Activated CD4-positive, alpha-beta T cell treated with anti-CD3 and anti-CD28 coated beads, Interleukin-2, amount 50 U/mL, for 4 hours (primary cell): ENCODE results near the gene ARHGAP27.

Experiments
- DNase-seq, 2 experiments: peaks; one replicate each; pipeline ENCODE4 v3.0.0-alpha.2; 2020

The ARHGAP27 gene

GRCh38 chr17:45408611-45409421 is 23.9 kb downstream of the ARHGAP27 start:
- DNase-seq: no peak

DNA sequence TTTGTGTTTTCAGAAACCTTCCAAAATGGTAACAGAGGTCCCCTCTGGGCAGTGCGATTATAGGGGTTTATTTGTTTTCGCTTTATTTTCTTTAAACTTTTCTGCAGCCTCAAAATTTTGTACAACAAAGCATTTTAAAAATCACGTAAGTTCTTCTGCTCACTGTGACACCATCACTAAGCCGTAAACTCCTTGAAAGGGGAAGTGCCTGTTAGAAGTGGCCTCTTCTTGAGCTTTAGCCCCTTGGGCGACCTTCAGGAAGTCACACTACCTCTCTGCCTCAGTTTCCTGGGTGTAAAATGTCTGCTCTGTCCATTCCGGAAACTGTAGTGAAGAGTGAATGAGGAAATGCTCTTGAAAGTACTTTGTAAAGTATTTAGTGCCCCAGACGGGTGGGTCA is 26.6 kb downstream of the ARHGAP27 start:
- no peak for DNase-seq

DNA sequence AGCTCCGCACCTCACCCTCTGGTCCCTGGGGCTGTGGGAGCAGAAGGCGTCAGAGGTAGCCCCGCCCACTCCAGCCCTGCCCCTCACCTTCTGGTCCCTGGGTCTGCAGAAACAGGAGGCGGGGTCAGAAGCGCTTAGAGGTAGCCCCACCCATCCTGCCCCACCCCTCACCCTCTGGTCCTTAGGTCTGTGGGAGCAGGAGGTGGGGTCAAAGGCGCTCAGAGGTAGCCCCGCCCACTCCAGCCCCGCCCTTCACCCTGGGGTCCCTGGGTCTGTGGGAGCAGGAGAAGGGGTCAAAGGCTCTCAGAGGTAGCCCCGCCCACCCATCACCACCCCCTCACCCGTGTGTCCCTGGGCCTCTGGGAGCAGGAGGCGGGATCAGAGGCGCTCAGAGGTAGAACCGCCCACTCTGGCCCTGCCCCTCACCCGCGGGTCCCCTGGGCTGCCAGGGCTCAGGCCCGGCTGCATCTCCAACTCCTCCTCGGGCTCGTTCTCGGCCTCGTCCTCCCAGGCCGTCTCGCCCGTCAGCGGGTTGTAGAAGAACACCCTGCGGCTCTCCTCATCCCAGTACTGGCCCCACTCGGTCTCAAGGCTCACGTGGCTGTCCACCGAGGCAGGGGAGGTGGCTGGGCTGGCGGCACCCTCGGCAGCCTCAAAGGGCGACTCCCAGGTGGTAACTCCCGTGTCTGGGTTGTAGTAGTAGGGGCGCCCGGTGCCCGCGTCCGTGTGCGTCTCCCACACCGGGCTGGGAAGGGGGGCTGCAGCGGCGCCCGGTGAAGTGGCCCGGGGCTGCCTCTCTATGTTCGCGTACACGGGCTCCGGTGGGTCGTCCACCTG is 27.2 kb downstream of the ARHGAP27 start:
- no peak for DNase-seq

DNA sequence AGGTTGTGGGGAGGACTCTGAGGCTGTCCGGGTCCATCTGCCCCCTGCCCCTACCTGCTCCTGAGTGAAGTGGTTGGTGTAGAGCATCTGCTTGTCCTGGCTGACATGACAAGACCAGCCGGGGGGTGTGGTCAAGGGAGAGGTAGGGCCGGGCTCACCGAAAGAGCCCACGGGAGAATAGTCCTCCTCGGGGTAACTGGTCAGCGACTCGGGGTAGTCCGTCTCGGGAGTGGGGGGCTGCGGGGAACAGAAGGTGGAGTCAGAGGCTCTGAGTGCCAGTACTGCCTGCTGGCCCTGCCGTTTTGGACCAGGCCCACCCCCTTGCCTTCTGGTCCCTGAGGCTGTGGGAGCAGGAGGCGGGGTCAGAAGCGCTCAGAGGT is 27.8 kb downstream of the ARHGAP27 start:
- no peak for DNase-seq

DNA sequence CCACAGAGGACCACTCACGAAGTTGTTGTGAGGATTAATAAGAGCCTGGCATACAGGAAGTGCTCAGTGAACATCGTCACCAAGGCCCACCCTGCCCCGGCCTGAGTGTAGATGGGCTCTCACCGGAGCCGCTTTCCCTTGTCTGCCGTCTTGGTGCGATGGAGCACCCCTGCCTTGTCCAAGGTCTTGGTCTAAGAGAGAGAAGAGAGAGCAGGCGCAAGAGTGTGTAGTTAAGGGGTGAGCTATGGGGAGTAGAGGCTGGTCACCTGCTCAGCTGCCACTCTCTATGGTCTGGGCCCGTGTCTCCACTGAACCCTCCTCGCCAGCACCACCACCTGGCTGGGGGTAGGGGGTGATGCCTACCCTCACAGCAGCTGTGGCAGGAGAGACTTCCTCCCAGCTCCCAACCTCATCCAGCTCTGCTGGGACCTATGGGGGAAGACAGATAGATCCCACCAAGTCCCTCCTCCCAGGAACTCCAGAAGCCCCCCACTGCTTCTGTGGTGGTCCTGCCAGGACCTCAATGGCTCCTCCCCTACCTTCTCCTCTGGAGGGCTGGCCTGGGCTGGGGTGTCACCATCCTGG is 28.7 kb downstream of the ARHGAP27 start:
- no peak for DNase-seq

DNA sequence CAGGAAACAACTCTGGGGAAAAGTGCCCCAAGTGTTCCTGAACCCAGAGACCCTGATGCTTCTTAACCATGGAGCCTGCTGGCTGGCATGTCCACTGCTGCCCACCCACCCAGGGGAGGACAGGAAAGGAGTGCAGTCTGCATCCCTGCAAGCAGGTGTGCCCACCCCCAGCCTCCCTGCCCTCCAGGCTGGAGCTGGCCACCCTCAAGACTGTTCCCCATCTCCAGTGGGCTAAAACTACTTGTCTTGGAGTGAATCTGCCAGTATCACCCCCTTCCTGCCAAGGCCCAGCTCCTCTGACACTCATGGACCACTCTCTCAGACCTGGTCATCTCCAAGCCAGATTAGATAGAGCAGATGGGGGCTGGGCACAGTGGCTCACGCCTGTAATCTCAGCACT is 29.8 kb downstream of the ARHGAP27 start:
- no peak for DNase-seq

DNA sequence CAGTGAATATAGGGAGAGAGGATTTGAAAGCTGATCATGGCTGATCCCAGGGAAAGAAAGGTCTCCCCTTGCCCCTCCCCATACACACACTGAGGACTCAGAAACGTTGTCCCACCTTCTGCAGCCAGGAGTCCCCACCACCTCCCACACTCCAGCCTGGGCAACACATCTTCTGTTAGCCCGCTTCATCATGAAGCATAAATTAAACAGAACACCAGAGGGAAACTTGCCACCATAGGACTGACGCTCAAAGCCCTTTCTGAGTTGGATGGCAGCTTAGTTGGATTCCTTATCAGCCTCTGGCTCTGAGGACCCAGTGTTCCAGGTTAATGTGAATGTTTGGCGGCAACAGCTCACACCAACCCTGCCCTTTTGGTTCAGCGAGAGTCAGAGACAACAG is 33.9 kb downstream of the ARHGAP27 start:
- no peak for DNase-seq

GRCh38 chr17:45397796-45398195 is 34.9 kb downstream of the ARHGAP27 start:
- DNase-seq: no peak

DNA sequence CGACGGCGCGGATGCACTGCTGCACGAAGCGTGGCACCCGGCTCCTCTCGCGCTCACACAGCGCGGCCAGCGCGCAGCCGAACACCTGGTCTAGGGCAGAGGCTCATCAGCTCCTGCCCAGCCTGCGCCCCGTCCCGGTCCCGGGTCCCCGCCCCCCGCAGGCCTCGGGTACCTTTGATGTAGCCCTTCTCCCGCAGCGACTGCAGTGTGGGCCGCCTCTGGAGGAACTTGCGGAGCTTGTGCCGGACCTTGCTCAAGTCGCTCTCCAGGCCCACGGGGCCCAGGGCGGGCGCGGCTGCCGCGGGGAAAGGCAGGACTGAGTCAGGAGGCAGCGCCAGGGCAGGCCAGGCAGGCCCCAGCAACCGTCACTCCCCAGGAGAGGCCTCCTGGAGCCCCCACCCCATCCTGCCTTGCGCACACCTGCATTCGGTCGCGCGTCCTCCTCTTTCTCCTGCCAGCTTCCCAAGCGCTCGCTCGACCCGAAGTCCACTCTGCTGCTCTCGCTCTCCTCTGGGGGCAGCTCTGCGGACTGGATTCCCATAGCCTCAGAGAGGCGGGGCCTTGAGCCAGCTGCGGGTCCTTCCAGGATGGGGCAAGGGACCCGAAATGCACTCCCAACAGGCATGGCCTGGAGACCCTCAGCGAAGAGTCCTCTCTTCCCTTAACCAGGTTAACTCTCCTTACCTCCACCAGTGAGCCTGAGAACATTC is 36.0 kb downstream of the ARHGAP27 start:
- DNase-seq: no peak

DNA sequence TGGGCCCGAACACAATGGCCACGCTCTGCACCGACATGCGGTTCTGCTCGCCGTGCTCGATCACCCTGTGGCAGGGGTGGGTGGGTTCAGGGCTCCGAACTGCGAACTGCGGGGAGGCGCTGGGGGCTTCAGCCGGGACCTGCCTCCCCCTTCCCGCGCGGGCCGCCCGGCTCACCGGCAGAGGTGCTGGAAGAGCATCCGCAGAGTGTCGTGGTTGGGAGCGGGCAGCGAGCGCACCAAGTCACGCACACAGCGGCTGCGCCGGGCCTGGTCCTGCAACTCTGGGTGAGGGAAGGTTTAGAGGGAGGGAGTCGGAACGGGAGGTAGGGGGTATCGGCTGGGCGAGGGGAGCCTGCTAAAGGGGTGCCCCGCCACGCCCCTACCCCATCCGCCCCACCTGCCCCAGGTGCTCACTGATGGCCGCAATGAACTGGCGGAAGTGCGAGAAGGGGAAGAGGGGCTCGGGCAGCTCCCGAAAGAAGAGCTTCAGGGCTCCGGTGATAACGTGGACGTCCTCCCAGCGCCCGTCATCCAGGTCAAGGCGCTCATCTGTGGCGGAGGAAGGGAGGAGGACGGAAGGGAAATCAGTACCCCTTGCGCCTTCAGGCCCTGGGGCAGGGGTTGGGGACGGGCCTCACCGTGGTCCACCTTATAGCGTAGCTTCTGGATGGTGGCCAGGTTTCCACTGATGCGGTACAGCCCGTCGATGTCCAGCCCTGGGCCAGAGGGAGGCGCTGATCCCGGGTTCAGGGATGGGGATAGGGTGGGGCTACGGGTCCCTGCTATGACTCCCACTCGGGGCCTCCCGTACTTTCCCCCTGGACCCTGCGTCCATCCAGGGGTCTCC is 36.9 kb downstream of the ARHGAP27 start:
- no peak for DNase-seq

DNA sequence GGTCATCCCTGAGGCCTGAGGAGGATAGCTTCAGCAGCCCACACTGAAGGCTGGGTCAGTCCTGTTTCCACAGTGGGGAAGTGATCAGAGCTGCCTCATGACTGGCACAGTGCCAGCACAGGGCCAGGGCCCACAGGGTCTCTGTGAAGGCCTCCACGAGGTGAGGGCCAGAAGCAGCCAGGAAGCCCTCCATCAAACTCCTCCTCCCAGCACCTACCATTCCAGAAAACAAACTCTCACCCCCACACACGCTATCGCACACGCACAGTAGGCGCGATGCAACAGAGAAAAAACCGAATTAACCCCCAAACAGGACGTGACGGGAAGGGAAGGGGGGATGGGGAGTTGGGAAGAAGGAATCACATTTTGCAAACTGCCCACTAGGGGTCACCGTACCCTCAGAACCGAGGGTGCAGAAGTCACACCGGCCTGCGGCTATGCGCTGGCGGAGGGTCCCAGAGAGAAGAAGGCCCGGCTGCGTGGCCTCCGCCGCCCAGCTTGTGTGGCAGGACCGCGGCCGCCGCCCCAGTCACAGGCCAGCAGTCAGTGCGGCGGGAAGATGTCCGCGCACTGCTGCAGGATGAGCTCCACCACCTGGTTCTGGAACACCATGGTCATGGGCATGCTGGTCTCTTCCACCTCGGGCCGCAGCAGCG is 37.6 kb downstream of the ARHGAP27 start:
- peak; percentile 17 to 29 for DNase-seq

DNA sequence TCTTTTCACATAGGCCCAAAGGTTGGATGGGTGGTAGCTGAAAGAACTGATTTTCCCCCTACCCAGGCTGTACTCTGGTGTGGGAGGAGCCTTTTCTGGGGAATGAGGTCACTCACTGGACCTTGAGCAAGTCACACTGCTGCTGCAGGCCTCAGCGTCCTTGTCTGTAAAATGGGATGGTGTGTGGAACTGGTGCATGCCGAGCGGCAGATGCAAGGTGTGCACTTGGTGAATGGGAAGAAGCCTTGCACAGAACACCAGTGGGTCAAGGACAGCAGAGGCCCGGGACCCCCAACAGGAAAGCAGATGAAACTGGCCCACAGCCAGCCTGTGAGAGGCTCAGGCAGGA is 38.1 kb downstream of the ARHGAP27 start:
- DNase-seq: no peak

DNA sequence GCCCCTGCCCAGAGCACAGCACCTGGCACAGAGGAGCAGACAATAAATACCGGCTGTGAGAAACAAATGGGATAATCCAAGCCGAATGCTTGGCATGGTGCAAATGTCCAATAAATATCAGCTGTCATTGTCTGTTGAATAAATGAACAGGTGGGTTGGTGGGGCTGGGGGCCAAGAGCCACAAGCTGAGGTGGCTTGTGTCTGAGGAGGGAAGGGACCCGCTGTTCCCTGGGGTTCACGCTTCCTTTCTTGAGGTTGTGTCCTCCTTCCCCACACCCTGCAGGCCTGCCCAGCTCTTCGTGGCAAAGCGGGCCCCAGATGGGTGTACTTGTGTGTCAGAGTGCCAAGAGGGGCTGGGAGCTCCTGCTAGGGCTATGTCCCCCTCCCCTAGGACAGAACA is 38.6 kb downstream of the ARHGAP27 start:
- DNase-seq: no peak

GRCh38 chr17:45393411-45393810 is 39.3 kb downstream of the ARHGAP27 start:
- DNase-seq: no peak

DNA sequence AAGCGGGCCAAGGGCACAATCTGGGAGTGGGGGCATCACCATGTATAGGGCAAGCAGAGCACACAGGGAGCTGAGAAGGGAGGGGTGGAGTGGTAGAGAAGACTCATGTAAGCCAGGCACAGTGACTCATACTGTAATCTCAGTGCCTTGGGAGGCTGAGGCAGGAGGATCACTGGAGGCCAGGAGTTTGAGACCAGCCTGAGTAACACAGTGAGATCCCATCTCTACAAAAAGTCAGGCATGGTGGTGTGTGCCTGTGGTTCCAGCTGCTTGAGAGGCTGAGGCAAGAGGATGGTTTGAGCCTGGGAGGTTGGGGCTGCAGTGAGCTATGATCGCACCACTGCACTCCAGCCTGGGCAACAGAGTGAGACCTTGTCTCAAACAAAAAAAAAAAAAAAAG is 40.8 kb downstream of the ARHGAP27 start:
- DNase-seq: no peak

- no peak for DNase-seq
Measured at GRCh38 chr17:45391291-45391690, 41.4 kb downstream of the ARHGAP27 start.

DNA sequence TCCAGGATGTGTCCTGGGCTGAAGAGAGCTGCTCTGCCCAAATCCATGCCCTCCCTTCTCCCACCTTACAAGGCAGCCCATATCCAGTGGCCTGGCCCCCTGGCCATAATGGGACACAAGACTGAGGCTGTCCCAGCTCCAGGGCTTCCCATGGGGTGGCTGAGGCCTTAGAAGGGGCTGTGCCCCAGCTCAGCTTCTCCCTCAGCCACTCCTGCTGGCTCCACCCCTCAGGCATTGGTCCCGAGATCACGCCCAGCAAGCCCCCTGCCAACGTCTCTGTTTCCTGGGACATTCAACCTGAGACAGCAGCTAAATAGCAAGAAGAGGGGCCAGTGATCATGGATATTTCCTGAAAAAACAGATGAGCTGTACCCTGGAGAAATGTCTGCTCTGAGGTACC is 43.3 kb downstream of the ARHGAP27 start:
- DNase-seq: no peak

DNA sequence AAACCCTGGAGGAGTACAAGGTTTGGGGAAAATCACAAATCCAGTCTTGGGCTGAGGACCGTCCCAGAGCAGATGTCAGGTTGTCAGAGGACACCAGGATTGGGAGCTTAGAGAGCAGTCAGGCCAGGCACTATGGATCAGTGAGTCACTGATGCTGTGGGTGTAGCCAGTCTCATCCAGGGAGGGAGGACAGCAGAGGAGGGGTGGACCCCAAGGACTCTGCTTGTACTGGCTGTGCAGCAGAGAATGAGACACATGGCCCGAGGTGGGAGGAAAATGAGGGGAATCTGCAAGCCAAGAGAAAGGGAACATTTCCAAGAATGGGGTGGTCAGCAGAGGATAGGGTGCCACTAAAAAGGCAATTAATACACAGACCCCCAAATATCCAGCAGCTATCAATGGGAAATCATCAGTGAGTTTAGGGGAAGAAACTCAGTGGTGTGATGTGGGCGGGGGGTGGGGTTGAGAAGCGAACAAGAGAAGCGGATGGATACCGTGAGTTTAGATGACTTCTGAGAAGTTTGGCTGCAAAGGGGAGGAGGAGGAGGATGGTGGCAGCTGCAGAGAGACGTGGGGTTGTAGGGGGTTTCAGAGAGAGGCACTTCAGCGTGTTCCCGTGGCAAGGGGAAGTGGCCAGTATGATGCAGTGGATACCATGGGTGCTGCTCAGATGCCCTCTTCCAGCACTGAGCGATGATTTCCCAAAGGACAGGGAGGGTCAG is 43.9 kb downstream of the ARHGAP27 start:
- DNase-seq: no peak

- no peak for DNase-seq
Measured at GRCh38 chr17:45387739-45388138, 44.9 kb downstream of the ARHGAP27 start.

DNA sequence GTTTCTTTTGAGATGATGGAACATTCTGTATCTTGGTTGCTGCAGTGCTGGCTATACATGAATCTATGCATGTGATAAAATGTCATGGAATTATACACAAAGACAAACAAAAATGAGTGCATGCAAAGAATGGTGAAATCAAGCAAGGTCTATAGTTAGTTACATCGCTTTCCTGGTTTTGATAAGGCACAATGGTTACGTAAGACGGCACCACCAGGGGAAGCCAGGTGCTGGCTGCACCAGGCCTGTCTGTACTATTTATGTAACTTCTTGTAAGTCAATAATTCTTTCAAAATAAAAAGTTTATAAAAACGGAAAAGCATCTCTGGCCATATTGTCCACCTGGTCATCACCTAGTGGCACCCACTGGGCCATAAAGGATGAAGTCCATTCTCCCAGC is 46.5 kb downstream of the ARHGAP27 start:
- no peak for DNase-seq

DNA sequence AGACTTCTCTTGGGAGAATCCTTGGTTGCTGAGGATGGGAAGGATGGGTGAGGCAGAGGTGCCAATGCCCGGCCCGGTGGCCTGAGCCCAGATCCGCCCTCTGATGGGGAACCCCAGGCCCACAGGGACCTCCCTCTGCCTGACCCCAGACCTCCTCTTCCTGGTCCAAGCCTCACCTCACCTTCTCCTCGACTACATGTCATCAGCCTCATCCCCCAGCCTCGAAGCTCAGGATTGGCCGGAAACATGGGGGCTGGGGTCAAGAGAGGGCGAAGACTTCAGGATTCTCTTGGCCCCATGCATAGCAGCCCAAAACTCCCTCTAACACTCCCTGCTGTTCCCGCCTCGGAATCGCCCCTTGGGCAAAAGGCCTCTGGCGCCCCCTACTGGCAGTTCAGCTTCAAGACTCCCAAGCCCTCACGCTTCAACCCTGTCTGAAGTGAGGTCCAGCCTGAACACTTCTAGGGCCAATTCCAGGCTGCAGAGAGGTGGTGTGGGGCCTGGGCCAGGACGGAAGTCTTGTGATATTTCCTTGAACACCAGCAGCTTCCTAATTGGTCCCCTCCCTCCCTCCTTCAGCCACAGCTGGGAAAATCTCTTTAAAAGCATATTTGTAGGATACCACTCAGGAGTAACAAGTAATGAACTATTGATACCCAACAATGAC is 47.2 kb downstream of the ARHGAP27 start:
- peak; percentile 90 to 91 for DNase-seq
